Activated naive CD8-positive, alpha-beta T cell (primary cell): Measurements from ENCODE around the gene PLVAP.

Experiments used
- H3K27ac Mint-ChIP-seq: one replicate; pipeline ENCODE4 v1.8.0; 2021; ENCODE audit warnings: mixed read lengths
- H3K27me3 Mint-ChIP-seq: one replicate; pipeline ENCODE4 v1.8.0; 2021; ENCODE audit warnings: mixed read lengths
- H3K36me3 Mint-ChIP-seq: one replicate; pipeline ENCODE4 v1.8.0; 2021; ENCODE audit warnings: mixed read lengths
- H3K4me1 Mint-ChIP-seq: one replicate; pipeline ENCODE4 v1.8.0; 2021; ENCODE audit warnings: low read depth, mixed read lengths
- H3K4me3 Mint-ChIP-seq: one replicate; pipeline ENCODE4 v1.8.0; 2021; ENCODE audit warnings: mild to moderate bottlenecking, mixed read lengths
- H3K9me3 Mint-ChIP-seq: one replicate; pipeline ENCODE4 v1.8.0; 2021; ENCODE audit warnings: low read depth, mixed read lengths

The PLVAP gene

GRCh38 chr19:17336872-17337674 is 40.1 kb downstream of the PLVAP start, which contains the start of gene GTPBP3:
Gene GTPBP3, plus strand, starts transcription at chr19:17337553. Its CDS starts 59 bp downstream, at chr19:17337612.
- no peaks in the 10 kb centered on the region for H3K36me3 Mint-ChIP-seq
- no peaks in the 10 kb centered on the region for H3K9me3 Mint-ChIP-seq
- H3K27ac Mint-ChIP-seq = peak within 1 kb of the TSS; percentile 96
- no peaks in the 10 kb centered on the region for H3K27me3 Mint-ChIP-seq
- H3K4me1 Mint-ChIP-seq = peaks cover 26% of the 10 kb centered on the region
- peak within 1 kb of the TSS; percentile 96 for H3K4me3 Mint-ChIP-seq

- H3K36me3 Mint-ChIP-seq = no peaks in the 10 kb centered on the region
- peak overlapping the region; percentile 86 for H3K4me3 Mint-ChIP-seq
- H3K9me3 Mint-ChIP-seq = no peaks in the 10 kb centered on the region
- no peaks in the 10 kb centered on the region for H3K27me3 Mint-ChIP-seq
- H3K4me1 Mint-ChIP-seq = peaks cover 29% of the 10 kb centered on the region
- H3K27ac Mint-ChIP-seq = no peak overlapping the region
Observed at GRCh38 chr19:17335575-17335974, 41.6 kb downstream of the PLVAP start.

GRCh38 chr19:17334414-17335409 is 42.4 kb downstream of the PLVAP start, which contains the start of gene ANO8:
Gene ANO8, minus strand, starts transcription at chr19:17334855. Its CDS starts 185 bp downstream, at chr19:17334670.
- Mint-ChIP-seq H3K4me1 (peaks cover 33% of the 10 kb centered on the region), H3K27ac (peak within 1 kb of the TSS; percentile 76), H3K9me3 (no peaks in the 10 kb centered on the region)

GRCh38 chr19:17333611-17334413 is 43.3 kb downstream of the PLVAP start:
- peaks cover 32% of the 10 kb centered on the region for H3K4me1 Mint-ChIP-seq
- peak overlapping the region; percentile 76 for H3K27ac Mint-ChIP-seq
- no peaks in the 10 kb centered on the region for H3K27me3 Mint-ChIP-seq
- no peaks in the 10 kb centered on the region for H3K9me3 Mint-ChIP-seq
- peak overlapping the region; percentile 82 for H3K4me3 Mint-ChIP-seq
- H3K36me3 Mint-ChIP-seq = no peaks in the 10 kb centered on the region

More at GRCh38 chr19:17334414-17335409, 42.4 kb downstream of the PLVAP start, which contains the start of gene ANO8:
- no peaks in the 10 kb centered on the region for H3K36me3 Mint-ChIP-seq
- H3K4me3 Mint-ChIP-seq = peak within 1 kb of the TSS; percentile 86
- no peaks in the 10 kb centered on the region for H3K27me3 Mint-ChIP-seq

GRCh38 chr19:17332677-17333581 is 44.2 kb downstream of the PLVAP start:
- H3K27me3 Mint-ChIP-seq = no peaks in the 10 kb centered on the region
- H3K27ac Mint-ChIP-seq = no peak overlapping the region
- H3K9me3 Mint-ChIP-seq = no peaks in the 10 kb centered on the region
- no peak overlapping the region for H3K4me3 Mint-ChIP-seq
- peaks cover 32% of the 10 kb centered on the region for H3K4me1 Mint-ChIP-seq
- H3K36me3 Mint-ChIP-seq = no peaks in the 10 kb centered on the region

GRCh38 chr19:17332360-17332676 is 44.8 kb downstream of the PLVAP start:
- no peaks in the 10 kb centered on the region for H3K36me3 Mint-ChIP-seq
- H3K4me3 Mint-ChIP-seq = no peak overlapping the region
- no peaks in the 10 kb centered on the region for H3K27me3 Mint-ChIP-seq
- H3K9me3 Mint-ChIP-seq = no peaks in the 10 kb centered on the region
- peaks cover 34% of the 10 kb centered on the region for H3K4me1 Mint-ChIP-seq
- H3K27ac Mint-ChIP-seq = no peak overlapping the region

- Mint-ChIP-seq H3K27me3 (no peaks in the 10 kb centered on the region), H3K36me3 (no peaks in the 10 kb centered on the region), H3K4me1 (peaks cover 28% of the 10 kb centered on the region), H3K4me3 (no peak overlapping the region), H3K27ac (no peak overlapping the region), H3K9me3 (no peaks in the 10 kb centered on the region)
Observed at GRCh38 chr19:17331045-17331558, 46.0 kb downstream of the PLVAP start.

- Mint-ChIP-seq H3K4me1 (peaks cover 28% of the 10 kb centered on the region), H3K27me3 (no peaks in the 10 kb centered on the region), H3K36me3 (no peaks in the 10 kb centered on the region), H3K4me3 (peak overlapping the region; percentile 44), H3K9me3 (no peaks in the 10 kb centered on the region), H3K27ac (no peak overlapping the region)
Observed at GRCh38 chr19:17330262-17331044, 46.7 kb downstream of the PLVAP start.

- H3K27ac Mint-ChIP-seq = no peak overlapping the region
- H3K4me3 Mint-ChIP-seq = peak overlapping the region; percentile 44
- no peaks in the 10 kb centered on the region for H3K27me3 Mint-ChIP-seq
- H3K36me3 Mint-ChIP-seq = no peaks in the 10 kb centered on the region
- H3K9me3 Mint-ChIP-seq = no peaks in the 10 kb centered on the region
- H3K4me1 Mint-ChIP-seq = peaks cover 20% of the 10 kb centered on the region
Observed at GRCh38 chr19:17329366-17330261, 47.5 kb downstream of the PLVAP start.

GRCh38 chr19:17328517-17329365 is 48.4 kb downstream of the PLVAP start:
- H3K27ac Mint-ChIP-seq = no peak overlapping the region
- H3K4me1 Mint-ChIP-seq = peaks cover 18% of the 10 kb centered on the region

GRCh38 chr19:17327654-17328516 is 49.3 kb downstream of the PLVAP start:
- Mint-ChIP-seq H3K9me3 (no peaks in the 10 kb centered on the region), H3K36me3 (no peaks in the 10 kb centered on the region), H3K4me1 (peaks cover 14% of the 10 kb centered on the region), H3K4me3 (peak overlapping the region; percentile 59), H3K27ac (no peak overlapping the region), H3K27me3 (no peaks in the 10 kb centered on the region)

More at GRCh38 chr19:17328517-17329365, 48.4 kb downstream of the PLVAP start:
- Mint-ChIP-seq H3K9me3 (no peaks in the 10 kb centered on the region), H3K36me3 (no peaks in the 10 kb centered on the region), H3K27me3 (no peaks in the 10 kb centered on the region), H3K4me3 (peak overlapping the region; percentile 35)
